Body of pancreas (tissue), 4 donors: ENCODE measurements around the gene ARSA.

Source experiments
- POLR2A ChIP-seq, 3 donors: fragments of 450-650 bp; IDR thresholded peaks; one replicate each; pipeline ENCODE4 v1.6.1; 2016; ENCODE audit warnings: antibody characterized with exemption in 3 of 3, mild to moderate bottlenecking in 2 of 3
- TF ChIP-seq, protein P1 (sequence below), 7 experiments: fragments of 450-650 bp in 4 of 7; fragments of 200-600 bp in 3 of 7; sonication (generic) in 3 of 7; IDR thresholded peaks; one replicate each; pipeline ENCODE4 v1.5.1; 2016 to 2019; ENCODE audit warnings: antibody characterized with exemption in 7 of 7

DNA sequence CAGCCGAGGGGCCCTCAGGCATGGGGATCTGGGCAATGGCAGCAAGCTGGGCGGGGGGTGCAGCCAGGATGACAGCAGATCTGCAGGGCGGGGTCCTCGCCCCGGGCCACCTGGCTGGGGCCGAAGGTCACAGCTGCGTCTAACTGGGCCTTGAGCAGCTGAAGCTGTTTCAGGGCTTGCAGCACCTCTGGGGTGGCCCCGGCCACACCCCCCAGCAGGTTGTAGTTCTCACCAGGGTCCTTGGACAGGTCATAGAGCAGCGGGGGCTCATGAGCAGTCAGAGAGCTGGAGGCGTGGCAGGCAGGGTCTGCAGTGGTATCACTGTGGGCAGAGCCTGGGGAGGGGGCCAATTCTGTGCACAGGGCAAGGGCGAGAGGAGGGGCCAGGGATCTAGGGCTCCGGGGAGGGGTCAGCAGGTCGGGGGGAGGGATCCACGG is 2.8 kb downstream of the ARSA start:
- TF ChIP-seq POLR2A (IDR thresholded peaks at IDR 0.05): no peak
- TF ChIP-seq, protein P1, sequence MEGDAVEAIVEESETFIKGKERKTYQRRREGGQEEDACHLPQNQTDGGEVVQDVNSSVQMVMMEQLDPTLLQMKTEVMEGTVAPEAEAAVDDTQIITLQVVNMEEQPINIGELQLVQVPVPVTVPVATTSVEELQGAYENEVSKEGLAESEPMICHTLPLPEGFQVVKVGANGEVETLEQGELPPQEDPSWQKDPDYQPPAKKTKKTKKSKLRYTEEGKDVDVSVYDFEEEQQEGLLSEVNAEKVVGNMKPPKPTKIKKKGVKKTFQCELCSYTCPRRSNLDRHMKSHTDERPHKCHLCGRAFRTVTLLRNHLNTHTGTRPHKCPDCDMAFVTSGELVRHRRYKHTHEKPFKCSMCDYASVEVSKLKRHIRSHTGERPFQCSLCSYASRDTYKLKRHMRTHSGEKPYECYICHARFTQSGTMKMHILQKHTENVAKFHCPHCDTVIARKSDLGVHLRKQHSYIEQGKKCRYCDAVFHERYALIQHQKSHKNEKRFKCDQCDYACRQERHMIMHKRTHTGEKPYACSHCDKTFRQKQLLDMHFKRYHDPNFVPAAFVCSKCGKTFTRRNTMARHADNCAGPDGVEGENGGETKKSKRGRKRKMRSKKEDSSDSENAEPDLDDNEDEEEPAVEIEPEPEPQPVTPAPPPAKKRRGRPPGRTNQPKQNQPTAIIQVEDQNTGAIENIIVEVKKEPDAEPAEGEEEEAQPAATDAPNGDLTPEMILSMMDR (IDR thresholded peaks at IDR 0.05): no peak
